Neutrophil (primary cell): ENCODE results near the gene TTLL5.

ENCODE experiments used
- H3K27ac ChIP-seq: fragments of 200-600 bp; sonication (generic); 2 replicates; pipeline ENCODE4 v1.5.1; 2016; ENCODE audit warnings: mild to moderate bottlenecking, moderate library complexity
- H3K27me3 ChIP-seq: fragments of 200-600 bp; sonication (generic); 2 replicates; pipeline ENCODE4 v1.6.0; 2016; ENCODE audit warnings: mild to moderate bottlenecking
- H3K36me3 ChIP-seq: fragments of 200-600 bp; sonication (generic); 2 replicates; pipeline ENCODE4 v1.5.1; 2017
- H3K4me1 ChIP-seq, 2 experiments: fragments of 200-600 bp in 1 of 2; sonication (generic) in 1 of 2; 1 replicate in 1 of 2; 2 replicates in 1 of 2; pipeline versions ENCODE4 v1.5.1 to v1.6.1; 2013 to 2016; ENCODE audit warnings: low read depth in 1 of 2, low read length in 1 of 2, mild to moderate bottlenecking in 1 of 2, moderate library complexity in 1 of 2; ENCODE audit not compliant: control insufficient read depth in 1 of 2, insufficient read depth in 1 of 2
- H3K4me3 ChIP-seq, 2 experiments: fragments of 200-600 bp in 1 of 2; sonication (generic) in 1 of 2; 1 replicate in 1 of 2; 2 replicates in 1 of 2; pipeline ENCODE4 v1.5.1; 2013 to 2016; ENCODE audit warnings: low read depth in 1 of 2, low read length in 1 of 2, mild to moderate bottlenecking in 1 of 2, moderate library complexity in 1 of 2
- H3K9me3 ChIP-seq: fragments of 200-600 bp; sonication (generic); 2 replicates; pipeline ENCODE4 v1.5.1; 2016
- TF ChIP-seq, protein P1 (sequence below): fragments of 200-600 bp; sonication (generic); IDR thresholded peaks from 2 replicates; pipeline ENCODE4 v1.5.1; 2016; ENCODE audit warnings: antibody characterized with exemption

Gene TTLL5

DNA sequence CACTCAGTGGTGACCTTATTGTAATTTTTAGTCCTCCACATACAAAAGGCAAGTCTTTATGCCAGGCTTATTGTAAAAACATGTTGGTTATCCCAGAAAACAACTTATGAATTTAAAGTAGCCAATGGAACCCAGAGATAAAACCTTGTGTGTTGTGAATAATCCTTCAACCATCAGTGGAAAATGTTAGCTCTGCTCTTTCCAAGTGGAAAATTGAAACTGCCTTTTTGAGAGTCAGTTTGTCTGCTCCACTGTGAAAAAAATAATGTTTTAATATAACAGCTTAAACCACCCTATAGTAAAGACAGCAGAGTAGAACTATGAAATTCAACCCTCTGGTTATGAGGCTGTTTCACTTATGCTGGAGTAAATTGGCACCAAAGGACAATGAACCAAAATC is 112.0 kb downstream of the TTLL5 start:
- no peaks in the 10 kb centered on the region for H3K27me3 ChIP-seq
- peaks cover 18% of the 10 kb centered on the region for H3K36me3 ChIP-seq
- no peaks in the 10 kb centered on the region for H3K4me1 ChIP-seq
- no peak overlapping the region for H3K27ac ChIP-seq
- no peaks in the 10 kb centered on the region for H3K9me3 ChIP-seq
- TF ChIP-seq, protein P1, sequence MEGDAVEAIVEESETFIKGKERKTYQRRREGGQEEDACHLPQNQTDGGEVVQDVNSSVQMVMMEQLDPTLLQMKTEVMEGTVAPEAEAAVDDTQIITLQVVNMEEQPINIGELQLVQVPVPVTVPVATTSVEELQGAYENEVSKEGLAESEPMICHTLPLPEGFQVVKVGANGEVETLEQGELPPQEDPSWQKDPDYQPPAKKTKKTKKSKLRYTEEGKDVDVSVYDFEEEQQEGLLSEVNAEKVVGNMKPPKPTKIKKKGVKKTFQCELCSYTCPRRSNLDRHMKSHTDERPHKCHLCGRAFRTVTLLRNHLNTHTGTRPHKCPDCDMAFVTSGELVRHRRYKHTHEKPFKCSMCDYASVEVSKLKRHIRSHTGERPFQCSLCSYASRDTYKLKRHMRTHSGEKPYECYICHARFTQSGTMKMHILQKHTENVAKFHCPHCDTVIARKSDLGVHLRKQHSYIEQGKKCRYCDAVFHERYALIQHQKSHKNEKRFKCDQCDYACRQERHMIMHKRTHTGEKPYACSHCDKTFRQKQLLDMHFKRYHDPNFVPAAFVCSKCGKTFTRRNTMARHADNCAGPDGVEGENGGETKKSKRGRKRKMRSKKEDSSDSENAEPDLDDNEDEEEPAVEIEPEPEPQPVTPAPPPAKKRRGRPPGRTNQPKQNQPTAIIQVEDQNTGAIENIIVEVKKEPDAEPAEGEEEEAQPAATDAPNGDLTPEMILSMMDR = no peak
- no peak overlapping the region for H3K4me3 ChIP-seq

DNA sequence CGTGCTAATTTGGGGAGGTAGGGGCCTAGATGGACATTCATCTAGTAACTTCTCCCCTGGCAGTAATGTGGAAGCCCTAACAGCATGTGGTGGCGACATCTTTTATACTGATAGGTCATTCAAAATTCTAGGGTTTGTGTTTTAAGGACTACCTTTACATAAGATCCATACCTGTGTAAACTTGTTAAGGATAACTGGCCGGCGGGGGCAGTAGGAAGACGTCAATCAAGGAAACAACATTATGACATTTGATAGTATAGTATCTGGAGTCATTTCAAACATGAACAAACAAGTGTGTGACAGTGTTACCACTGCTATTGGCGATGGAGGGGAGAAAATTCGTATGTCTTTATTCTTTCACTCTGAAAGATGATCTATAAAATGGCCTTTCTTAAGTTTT is 120.0 kb downstream of the TTLL5 start:
- H3K4me3 ChIP-seq = no peak overlapping the region
- TF ChIP-seq, protein P1 = no peak
- no peak overlapping the region for H3K27ac ChIP-seq
- H3K9me3 ChIP-seq = no peaks in the 10 kb centered on the region
- no peaks in the 10 kb centered on the region for H3K27me3 ChIP-seq
- no peaks in the 10 kb centered on the region for H3K4me1 ChIP-seq
- peaks cover 23% of the 10 kb centered on the region for H3K36me3 ChIP-seq

DNA sequence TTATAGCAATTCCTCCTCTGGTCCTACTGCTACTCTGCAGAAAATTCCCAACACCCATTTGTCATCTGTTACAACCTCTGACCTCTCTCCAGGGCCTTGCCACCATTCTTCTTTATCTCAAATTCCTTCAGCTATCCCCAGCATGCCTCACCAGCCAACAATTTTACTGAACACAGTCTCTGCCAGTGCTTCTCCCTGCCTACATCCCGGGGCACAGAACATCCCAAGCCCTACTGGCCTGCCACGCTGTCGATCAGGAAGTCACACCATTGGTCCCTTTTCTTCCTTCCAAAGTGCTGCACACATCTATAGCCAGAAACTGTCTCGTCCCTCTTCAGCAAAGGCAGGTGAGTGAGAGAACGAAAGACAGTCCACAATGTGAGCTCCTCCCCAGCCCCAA is 122.1 kb downstream of the TTLL5 start:
- H3K27ac ChIP-seq = no peak overlapping the region
- TF ChIP-seq, protein P1 = no peak

DNA sequence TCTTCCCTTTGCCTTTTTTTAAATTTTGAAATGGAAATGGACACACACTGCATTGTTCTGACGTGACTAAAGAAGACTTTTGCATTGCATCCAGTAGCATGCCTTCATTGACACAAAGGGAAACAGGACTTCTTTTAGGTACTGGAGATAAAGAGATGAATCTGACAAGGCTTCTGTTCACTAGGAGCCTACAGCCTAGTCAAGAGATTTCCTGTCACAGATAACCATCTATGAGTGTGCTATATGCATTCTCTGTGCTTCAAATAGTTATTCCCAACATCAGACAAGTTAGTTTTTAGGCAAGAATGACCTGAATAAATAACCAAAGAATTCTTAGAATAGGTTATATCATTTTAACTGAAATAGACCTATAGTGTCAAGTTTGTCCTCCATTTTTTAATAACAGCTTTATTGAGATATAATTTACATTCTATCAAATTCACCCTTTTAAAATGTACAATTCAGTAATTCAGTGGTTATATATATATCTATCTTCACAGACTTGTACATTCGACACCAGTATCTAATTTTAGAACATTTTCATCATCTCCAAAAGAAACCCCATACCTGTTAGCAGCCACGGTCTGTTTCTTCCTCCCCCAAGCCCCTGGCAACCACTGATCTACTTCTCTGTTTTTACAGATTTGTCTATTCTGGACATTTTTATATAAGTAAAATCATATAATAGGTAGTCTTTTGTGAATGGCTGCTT is 122.7 kb downstream of the TTLL5 start:
- peaks cover 15% of the 10 kb centered on the region for H3K36me3 ChIP-seq
- no peak overlapping the region for H3K4me3 ChIP-seq
- no peaks in the 10 kb centered on the region for H3K4me1 ChIP-seq
- no peaks in the 10 kb centered on the region for H3K27me3 ChIP-seq
- no peak overlapping the region for H3K27ac ChIP-seq
- TF ChIP-seq, protein P1 = no peak
- H3K9me3 ChIP-seq = no peaks in the 10 kb centered on the region

More for the DNA sequence above, 122.1 kb downstream of the TTLL5 start:
- H3K4me3 ChIP-seq = no peak overlapping the region
- H3K27me3 ChIP-seq = no peaks in the 10 kb centered on the region
- no peaks in the 10 kb centered on the region for H3K4me1 ChIP-seq
- H3K36me3 ChIP-seq = peaks cover 15% of the 10 kb centered on the region
- H3K9me3 ChIP-seq = no peaks in the 10 kb centered on the region

DNA sequence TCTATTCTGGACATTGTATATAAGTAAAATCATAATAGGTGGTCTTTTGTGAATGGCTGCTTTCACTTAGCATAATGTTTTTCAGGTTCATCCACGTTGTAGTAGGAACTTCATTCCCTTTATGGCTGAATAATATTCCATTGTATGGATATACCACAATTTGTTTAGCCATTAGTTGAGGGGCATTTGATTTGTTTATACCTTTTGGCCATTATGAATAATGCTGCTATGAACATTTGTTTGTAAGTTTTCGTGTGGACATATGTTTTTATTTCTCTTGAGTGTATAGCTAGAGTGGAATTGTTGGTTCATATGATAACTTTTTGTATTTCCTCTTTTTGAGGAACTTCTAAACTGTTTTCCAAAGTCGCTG is 123.3 kb downstream of the TTLL5 start:
- Histone ChIP-seq H3K36me3 (peaks cover 15% of the 10 kb centered on the region), H3K4me1 (no peaks in the 10 kb centered on the region), H3K27me3 (no peaks in the 10 kb centered on the region)

More for the DNA sequence above, 123.3 kb downstream of the TTLL5 start:
- no peak overlapping the region for H3K27ac ChIP-seq
- no peaks in the 10 kb centered on the region for H3K9me3 ChIP-seq
- H3K4me3 ChIP-seq = no peak overlapping the region
- TF ChIP-seq, protein P1 = no peak
